ENCODE data around the gene DDX41.
A peak's percentile ranks its signal among the peaks of the same experiment; 100 is the strongest.

DNA sequence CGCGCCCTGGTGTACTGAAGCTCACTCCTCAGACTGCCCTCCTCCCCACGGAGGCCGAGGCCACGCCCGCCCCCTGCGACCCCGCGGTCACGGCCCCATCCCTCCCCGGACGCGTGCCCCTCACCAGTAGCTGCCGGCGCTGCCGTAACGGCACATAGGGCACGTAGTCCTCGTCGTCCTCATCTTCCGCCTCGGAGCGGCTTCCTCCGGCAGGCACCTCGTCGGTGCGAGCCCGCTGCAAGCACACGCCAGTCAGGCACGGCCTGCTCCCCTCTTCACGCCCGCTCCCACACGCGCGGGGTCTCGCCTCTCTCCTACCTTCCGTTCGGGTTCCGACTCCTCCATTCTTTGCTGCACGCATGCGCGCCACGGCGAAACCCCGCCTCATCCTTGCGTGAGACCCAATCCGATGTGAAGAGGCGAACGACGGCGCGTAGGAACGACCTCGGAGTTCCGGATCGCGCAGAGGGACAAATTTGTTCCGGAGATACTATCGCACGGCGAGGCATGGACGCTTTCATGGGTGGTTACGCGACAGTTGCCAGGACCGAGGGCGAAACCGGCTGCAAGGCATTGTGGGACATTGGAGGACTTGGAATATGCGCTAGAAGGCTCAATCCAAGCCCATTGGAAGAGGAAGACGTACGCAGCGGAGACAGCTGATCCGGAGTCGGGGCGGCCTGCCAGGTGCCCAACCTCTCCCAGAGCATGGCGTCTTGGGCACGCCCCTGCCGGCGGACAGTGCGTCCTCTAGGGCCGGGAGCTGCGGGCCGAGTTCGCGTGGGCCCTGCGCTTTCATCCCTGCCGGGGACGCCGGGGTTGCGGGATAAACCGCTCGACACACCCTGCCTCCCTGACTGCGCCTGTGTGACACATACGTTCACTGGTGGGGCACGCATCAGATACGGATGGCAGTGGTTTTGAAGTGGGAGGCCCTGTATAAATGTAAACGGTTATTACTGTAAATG, at the start of gene DDX41:
- TF ChIP-seq CEBPB (IDR thresholded peaks at IDR 0.05; ENCODE audit: borderline replicate concordance in 1 of 2, low read depth in 2 of 2, low read length in 2 of 2) (no peak), CTCF (IDR thresholded peaks at IDR 0.05 in 2 of 3, conservative IDR thresholded peaks at IDR 0.05 in 1 of 3; ENCODE audit: control insufficient read depth in 2 of 3, extremely low read depth in 1 of 3, insufficient read depth in 1 of 3, low read depth in 3 of 3, low read length in 3 of 3) (no peak), BRCA1 (IDR thresholded peaks at IDR 0.05; ENCODE audit: low read depth, low read length) (no peak), CREM (IDR thresholded peaks at IDR 0.05; ENCODE audit: low read depth) (peak; percentile 94), KDM1A (IDR thresholded peaks at IDR 0.05; ENCODE audit: borderline replicate concordance) (no peak), YY1 (IDR thresholded peaks at IDR 0.05; ENCODE audit: low read depth, low read length) (peak; percentile 82)
- TF ChIP-seq, protein P1, sequence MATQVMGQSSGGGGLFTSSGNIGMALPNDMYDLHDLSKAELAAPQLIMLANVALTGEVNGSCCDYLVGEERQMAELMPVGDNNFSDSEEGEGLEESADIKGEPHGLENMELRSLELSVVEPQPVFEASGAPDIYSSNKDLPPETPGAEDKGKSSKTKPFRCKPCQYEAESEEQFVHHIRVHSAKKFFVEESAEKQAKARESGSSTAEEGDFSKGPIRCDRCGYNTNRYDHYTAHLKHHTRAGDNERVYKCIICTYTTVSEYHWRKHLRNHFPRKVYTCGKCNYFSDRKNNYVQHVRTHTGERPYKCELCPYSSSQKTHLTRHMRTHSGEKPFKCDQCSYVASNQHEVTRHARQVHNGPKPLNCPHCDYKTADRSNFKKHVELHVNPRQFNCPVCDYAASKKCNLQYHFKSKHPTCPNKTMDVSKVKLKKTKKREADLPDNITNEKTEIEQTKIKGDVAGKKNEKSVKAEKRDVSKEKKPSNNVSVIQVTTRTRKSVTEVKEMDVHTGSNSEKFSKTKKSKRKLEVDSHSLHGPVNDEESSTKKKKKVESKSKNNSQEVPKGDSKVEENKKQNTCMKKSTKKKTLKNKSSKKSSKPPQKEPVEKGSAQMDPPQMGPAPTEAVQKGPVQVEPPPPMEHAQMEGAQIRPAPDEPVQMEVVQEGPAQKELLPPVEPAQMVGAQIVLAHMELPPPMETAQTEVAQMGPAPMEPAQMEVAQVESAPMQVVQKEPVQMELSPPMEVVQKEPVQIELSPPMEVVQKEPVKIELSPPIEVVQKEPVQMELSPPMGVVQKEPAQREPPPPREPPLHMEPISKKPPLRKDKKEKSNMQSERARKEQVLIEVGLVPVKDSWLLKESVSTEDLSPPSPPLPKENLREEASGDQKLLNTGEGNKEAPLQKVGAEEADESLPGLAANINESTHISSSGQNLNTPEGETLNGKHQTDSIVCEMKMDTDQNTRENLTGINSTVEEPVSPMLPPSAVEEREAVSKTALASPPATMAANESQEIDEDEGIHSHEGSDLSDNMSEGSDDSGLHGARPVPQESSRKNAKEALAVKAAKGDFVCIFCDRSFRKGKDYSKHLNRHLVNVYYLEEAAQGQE (IDR thresholded peaks at IDR 0.05; ENCODE audit: low read depth, low read length): no peak

Measured in GM12878 (cell line).